Colonic mucosa (tissue), 4 donors: Measurements from ENCODE around the gene OSBPL6. TPM values are rescaled to one million over a fixed set of nuclear protein-coding genes. Genes with fewer than 3 reads are reported as not detected.

ENCODE experiments used
- DNase-seq: peaks from one replicate; pipeline ENCODE4 v3.0.0-alpha.2; 2020
- H3K27ac ChIP-seq: fragments of 200-600 bp; one replicate; pipeline ENCODE4 v1.8.0; 2021
- H3K27me3 ChIP-seq: fragments of 200-600 bp; one replicate; pipeline ENCODE4 v1.8.0; 2021
- H3K36me3 ChIP-seq: fragments of 200-600 bp; one replicate; pipeline ENCODE4 v1.8.0; 2021
- H3K4me1 ChIP-seq: fragments of 200-600 bp; one replicate; pipeline ENCODE4 v1.8.0; 2021; ENCODE audit warnings: mild to moderate bottlenecking
- H3K4me3 ChIP-seq: fragments of 200-600 bp; one replicate; pipeline ENCODE4 v1.8.0; 2021
- H3K9ac ChIP-seq, 2 donors: one replicate each; pipeline ENCODE4 v1.7.0; 2013; ENCODE audit warnings: control low read depth in 2 of 2, low read depth in 2 of 2, low read length in 2 of 2
- H3K9me3 ChIP-seq: fragments of 200-600 bp; one replicate; pipeline ENCODE4 v1.8.0; 2021
- intact Hi-C: fragments of 100-400 bp; cut with DNase I; formaldehyde crosslinking; loops from one replicate; pipeline ENCODE4 v1.14.1; 2022
- total RNA-seq, 2 donors: library from RNA; stranded (reverse); fragmentation: NEBNext Ultra II Directional in 1 of 2; extraction: Animal tissue kit (Norgen Biotek cat#: 25700) in 1 of 2; gene quantifications; one replicate each; pipeline ENCODE4 v1.2.1, GENCODE V29; 2021
- TF ChIP-seq, protein P1 (sequence below): fragments of 200-600 bp; IDR thresholded peaks from one replicate; pipeline ENCODE4 v1.8.0; 2022; ENCODE audit warnings: antibody characterized with exemption, mild to moderate bottlenecking
- donor health status: healthy.
- donor health status: DM: no; HTN: no; CAD: no.
- donor health status: DM: no; HTN: no; CAD: no.

The OSBPL6 gene
- total RNA-seq, 2 donors from 2014 or later = 0.58 to 0.72 TPM

DNA sequence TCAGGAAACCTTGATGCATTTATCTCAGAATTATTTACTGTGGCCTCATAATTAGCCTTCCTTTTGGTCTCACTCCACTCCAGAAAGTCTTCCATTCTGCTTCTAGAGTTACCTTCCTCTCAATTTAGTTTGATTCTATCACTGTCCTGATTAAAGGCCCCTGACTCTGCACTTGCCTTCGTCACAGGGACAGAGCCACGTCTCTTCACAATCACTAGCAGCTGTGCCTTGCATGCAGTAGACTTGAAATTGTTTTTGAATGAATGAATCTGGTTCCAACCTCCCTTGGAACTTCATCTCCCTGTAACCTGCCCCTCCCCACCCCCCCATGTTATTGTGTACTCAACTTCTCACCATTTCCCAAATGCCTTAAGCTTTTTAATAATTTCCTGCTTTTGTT, 52.4 kb downstream of the OSBPL6 start:
- no peak overlapping the region for H3K27ac ChIP-seq
- no peaks in the 10 kb centered on the region for H3K36me3 ChIP-seq
- H3K4me3 ChIP-seq = no peak overlapping the region
- intact Hi-C loops = no loop called here
- no peak overlapping the region for H3K9ac ChIP-seq
- TF ChIP-seq, protein P1, sequence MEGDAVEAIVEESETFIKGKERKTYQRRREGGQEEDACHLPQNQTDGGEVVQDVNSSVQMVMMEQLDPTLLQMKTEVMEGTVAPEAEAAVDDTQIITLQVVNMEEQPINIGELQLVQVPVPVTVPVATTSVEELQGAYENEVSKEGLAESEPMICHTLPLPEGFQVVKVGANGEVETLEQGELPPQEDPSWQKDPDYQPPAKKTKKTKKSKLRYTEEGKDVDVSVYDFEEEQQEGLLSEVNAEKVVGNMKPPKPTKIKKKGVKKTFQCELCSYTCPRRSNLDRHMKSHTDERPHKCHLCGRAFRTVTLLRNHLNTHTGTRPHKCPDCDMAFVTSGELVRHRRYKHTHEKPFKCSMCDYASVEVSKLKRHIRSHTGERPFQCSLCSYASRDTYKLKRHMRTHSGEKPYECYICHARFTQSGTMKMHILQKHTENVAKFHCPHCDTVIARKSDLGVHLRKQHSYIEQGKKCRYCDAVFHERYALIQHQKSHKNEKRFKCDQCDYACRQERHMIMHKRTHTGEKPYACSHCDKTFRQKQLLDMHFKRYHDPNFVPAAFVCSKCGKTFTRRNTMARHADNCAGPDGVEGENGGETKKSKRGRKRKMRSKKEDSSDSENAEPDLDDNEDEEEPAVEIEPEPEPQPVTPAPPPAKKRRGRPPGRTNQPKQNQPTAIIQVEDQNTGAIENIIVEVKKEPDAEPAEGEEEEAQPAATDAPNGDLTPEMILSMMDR = no peak
- H3K9me3 ChIP-seq = no peaks in the 10 kb centered on the region
- H3K27me3 ChIP-seq = no peaks in the 10 kb centered on the region
- no peak for DNase-seq
- H3K4me1 ChIP-seq = no peaks in the 10 kb centered on the region

DNA sequence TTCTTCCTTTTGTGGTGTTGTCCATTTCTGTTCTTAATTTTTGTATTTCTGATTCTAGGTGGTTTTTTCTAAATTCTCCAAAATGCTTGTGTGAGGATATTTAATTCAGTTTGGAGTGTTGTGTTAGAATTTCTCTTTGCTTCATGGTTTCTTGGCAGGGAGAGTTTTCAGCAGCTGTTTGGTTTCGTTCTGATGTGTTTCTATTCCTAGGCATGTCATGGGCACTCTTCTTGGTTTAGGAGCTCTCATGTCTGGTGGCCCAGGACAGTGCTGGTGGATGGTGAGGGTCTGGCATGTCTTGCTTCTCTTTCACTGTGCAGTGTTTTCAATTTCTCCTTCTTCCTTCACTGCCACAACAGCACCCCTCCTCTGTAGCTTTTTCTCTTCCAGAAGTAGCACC, 52.9 kb downstream of the OSBPL6 start:
- no peaks in the 10 kb centered on the region for H3K9me3 ChIP-seq

DNA sequence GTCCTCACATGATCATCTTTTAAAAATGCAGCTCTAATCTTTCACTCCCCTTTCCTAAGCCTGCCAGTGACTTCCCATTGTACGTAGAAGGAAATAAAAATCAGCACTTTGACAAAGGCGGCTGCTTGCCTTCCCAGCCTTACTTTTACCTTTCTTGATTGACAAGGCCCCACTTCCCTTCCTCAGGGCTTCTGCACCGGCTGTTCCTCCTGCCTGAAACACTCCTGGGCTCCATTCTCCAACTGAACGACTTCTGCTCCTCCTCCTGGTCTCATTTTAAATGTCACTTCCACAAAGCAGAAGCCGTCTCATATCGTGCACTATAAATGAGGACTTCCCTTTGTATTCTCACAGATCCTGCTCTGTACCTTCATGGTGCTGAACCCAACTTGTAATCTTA, 56.1 kb downstream of the OSBPL6 start:
- TF ChIP-seq, protein P1 = no peak
- no peak for DNase-seq

More for the DNA sequence above, 52.9 kb downstream of the OSBPL6 start:
- Histone ChIP-seq H3K4me1 (no peaks in the 10 kb centered on the region), H3K27me3 (no peaks in the 10 kb centered on the region), H3K9ac (no peak overlapping the region), H3K4me3 (no peak overlapping the region), H3K27ac (no peak overlapping the region), H3K36me3 (no peaks in the 10 kb centered on the region)
- DNase-seq = no peak
- intact Hi-C loops = no loop called here
- TF ChIP-seq, protein P1 = no peak

DNA sequence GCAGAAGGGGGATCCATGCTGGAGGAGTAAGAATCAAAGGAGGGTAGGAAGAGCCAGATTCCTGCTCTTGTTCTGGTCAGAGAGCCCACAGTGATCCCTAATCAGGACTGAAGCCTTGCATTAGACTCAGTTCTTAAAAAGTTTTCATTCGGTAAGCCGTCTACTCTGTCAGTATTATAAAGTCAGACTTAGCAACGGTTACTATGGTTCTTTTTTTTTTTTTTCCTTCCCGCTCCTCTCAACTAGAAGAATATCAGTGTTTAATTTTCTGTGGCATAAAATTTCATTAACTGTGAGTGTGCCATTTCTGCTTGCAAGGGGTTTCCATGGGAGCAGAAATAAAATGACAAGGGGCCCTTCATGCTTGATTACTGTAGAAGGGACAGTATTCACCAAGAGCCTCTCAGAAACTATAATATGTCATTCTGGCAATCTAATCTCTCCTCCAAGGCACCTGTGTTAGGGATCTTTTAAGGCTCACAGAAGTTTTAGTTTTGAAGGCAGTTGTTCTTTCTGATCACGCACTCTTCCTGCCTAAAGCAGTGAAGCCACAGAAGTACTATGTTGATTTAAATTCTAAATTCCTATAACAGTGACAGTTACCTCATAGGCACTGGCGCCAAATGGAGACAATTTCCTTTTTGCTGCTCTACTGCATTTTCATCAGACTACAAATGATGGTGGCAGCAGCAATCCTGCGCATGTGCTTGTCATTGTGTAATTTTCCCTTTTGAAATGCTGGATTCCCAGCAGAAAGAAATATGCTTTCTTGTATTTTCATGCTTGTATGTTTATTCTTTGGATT, 57.0 kb downstream of the OSBPL6 start:
- Histone ChIP-seq H3K4me3 (no peak overlapping the region), H3K9me3 (no peaks in the 10 kb centered on the region), H3K9ac (no peak overlapping the region), H3K36me3 (no peaks in the 10 kb centered on the region), H3K27ac (no peak overlapping the region), H3K27me3 (no peaks in the 10 kb centered on the region), H3K4me1 (no peaks in the 10 kb centered on the region)
- DNase-seq = no peak
- TF ChIP-seq, protein P1 = no peak
- intact Hi-C loops = no loop called here

More for the DNA sequence above, 56.1 kb downstream of the OSBPL6 start:
- intact Hi-C loops = no loop called here
- Histone ChIP-seq H3K9me3 (no peaks in the 10 kb centered on the region), H3K4me3 (no peak overlapping the region), H3K9ac (no peak overlapping the region), H3K27ac (no peak overlapping the region), H3K36me3 (no peaks in the 10 kb centered on the region), H3K27me3 (no peaks in the 10 kb centered on the region), H3K4me1 (no peaks in the 10 kb centered on the region)

DNA sequence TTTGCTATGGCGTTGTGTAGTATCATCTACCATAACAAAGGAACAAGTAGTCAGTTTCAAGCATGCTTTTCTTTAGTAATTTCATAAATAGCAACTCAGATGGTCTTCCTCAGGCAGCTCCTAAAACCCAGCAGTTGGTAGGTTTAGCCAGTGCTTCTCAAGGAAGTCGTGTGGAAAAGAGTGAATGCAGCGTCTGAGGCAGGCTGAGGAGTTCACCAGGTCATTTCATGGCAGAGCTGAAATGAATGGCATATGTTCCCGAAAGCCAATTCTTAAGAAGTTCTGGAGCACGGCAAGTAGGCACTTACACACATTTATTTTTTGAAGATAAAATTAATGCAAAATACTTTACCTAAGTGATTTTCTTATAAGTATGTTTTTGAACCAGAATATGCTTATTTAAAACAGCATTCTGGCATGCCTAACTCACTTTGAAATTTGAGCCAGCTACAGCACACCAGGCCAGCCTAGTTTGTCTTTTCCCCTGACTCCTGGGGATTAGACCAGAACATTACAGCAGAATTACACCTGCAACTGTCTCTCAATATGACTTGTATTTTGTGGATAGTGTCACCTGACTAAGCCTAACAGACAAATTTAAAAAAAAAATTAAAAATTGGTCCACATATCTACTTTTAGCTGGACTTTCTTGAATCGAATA, 62.2 kb downstream of the OSBPL6 start:
- intact Hi-C loops = no loop called here
- no peaks in the 10 kb centered on the region for H3K4me1 ChIP-seq
- no peak overlapping the region for H3K9ac ChIP-seq
- no peaks in the 10 kb centered on the region for H3K27me3 ChIP-seq
- no peaks in the 10 kb centered on the region for H3K9me3 ChIP-seq
- no peak overlapping the region for H3K4me3 ChIP-seq
- TF ChIP-seq, protein P1 = no peak
- no peak overlapping the region for H3K27ac ChIP-seq
- no peaks in the 10 kb centered on the region for H3K36me3 ChIP-seq
- no peak for DNase-seq
